H9 (cell line): Measurements from ENCODE around the gene MRPL46. TPM values are rescaled to one million over a fixed set of nuclear protein-coding genes. Genes with fewer than 3 reads are reported as not detected.

Experiments used
- DNase-seq: peaks from one replicate; pipeline ENCODE4 v3.0.0-alpha.2; 2017
- H2AFZ ChIP-seq: one replicate; pipeline ENCODE4 v1.6.1; 2013; ENCODE audit warnings: mild to moderate bottlenecking, low read length, control low read depth, moderate library complexity
- H2AK5ac ChIP-seq: 2 replicates; pipeline ENCODE4 v1.6.1; 2013; ENCODE audit warnings: low read length, control low read depth, mixed read lengths; ENCODE audit not compliant: insufficient read length
- H2BK120ac ChIP-seq: one replicate; pipeline ENCODE4 v1.6.1; 2013; ENCODE audit warnings: low read depth, mild to moderate bottlenecking, low read length, control low read depth, inconsistent platforms; ENCODE audit not compliant: poor library complexity, severe bottlenecking
- H2BK12ac ChIP-seq: 2 replicates; pipeline ENCODE4 v1.6.1; 2013; ENCODE audit warnings: low read length, control low read depth, mixed read lengths, low read depth; ENCODE audit not compliant: insufficient read length
- H2BK15ac ChIP-seq: 2 replicates; pipeline ENCODE4 v1.6.1; 2013; ENCODE audit warnings: low read depth, low read length, control low read depth
- H2BK20ac ChIP-seq: one replicate; pipeline ENCODE4 v1.6.1; 2013; ENCODE audit warnings: low read depth, mild to moderate bottlenecking, low read length, control low read depth, inconsistent platforms; ENCODE audit not compliant: poor library complexity, severe bottlenecking
- H2BK5ac ChIP-seq: 2 replicates; pipeline ENCODE4 v1.6.1; 2013; ENCODE audit warnings: low read length, control low read depth, mixed read lengths; ENCODE audit not compliant: insufficient read length
- H3K14ac ChIP-seq: 2 replicates; pipeline ENCODE4 v1.6.1; 2013; ENCODE audit warnings: low read length, control low read depth; ENCODE audit not compliant: insufficient read depth
- H3K18ac ChIP-seq: 2 replicates; pipeline ENCODE4 v1.6.1; 2013; ENCODE audit warnings: low read depth, mild to moderate bottlenecking, mixed read lengths, low read length, control low read depth; ENCODE audit not compliant: insufficient read length
- H3K23ac ChIP-seq: 2 replicates; pipeline ENCODE4 v1.6.1; 2013; ENCODE audit warnings: low read length, control low read depth, mixed read lengths, low read depth; ENCODE audit not compliant: insufficient read length
- H3K23me2 ChIP-seq: 2 replicates; pipeline ENCODE4 v1.6.1; 2013; ENCODE audit warnings: low read depth, mild to moderate bottlenecking, mixed read lengths, low read length, control low read depth; ENCODE audit not compliant: insufficient read length, poor library complexity, severe bottlenecking
- H3K27ac ChIP-seq: 2 replicates; pipeline ENCODE4 v1.5.1; 2013; ENCODE audit warnings: low read length, control low read depth, mixed read lengths, low read depth; ENCODE audit not compliant: insufficient read length
- H3K27me3 ChIP-seq: 2 replicates; pipeline ENCODE4 v1.6.1; 2013; ENCODE audit warnings: low read length, control low read depth, inconsistent platforms; ENCODE audit not compliant: insufficient read depth
- H3K4ac ChIP-seq: 2 replicates; pipeline ENCODE4 v1.6.1; 2013; ENCODE audit warnings: low read depth, mild to moderate bottlenecking, control low read depth, inconsistent platforms, low read length, moderate library complexity
- H3K4me1 ChIP-seq: 2 replicates; pipeline ENCODE4 v1.6.1; 2013; ENCODE audit warnings: low read length, control low read depth, inconsistent platforms; ENCODE audit not compliant: insufficient read depth
- H3K4me2 ChIP-seq: 2 replicates; pipeline ENCODE4 v1.6.1; 2013; ENCODE audit warnings: low read length, control low read depth, mixed read lengths; ENCODE audit not compliant: insufficient read length, insufficient read depth
- H3K56ac ChIP-seq: 2 replicates; pipeline ENCODE4 v1.6.1; 2013; ENCODE audit warnings: low read depth, mild to moderate bottlenecking, mixed read lengths, low read length, control low read depth; ENCODE audit not compliant: insufficient read length
- H3K79me1 ChIP-seq: 2 replicates; pipeline ENCODE4 v1.6.1; 2013; ENCODE audit warnings: low read depth, mild to moderate bottlenecking, moderate library complexity, low read length, control low read depth, inconsistent platforms; ENCODE audit not compliant: insufficient read depth, poor library complexity, severe bottlenecking
- H3K79me2 ChIP-seq: 2 replicates; pipeline ENCODE4 v1.6.1; 2013; ENCODE audit warnings: low read length, control low read depth, inconsistent platforms; ENCODE audit not compliant: insufficient read depth
- H3K9ac ChIP-seq: 2 replicates; pipeline ENCODE4 v1.6.1; 2013; ENCODE audit warnings: low read length, control low read depth, mixed read lengths; ENCODE audit not compliant: insufficient read length; ENCODE audit errors: extremely low read depth
- H3K9me3 ChIP-seq: one replicate; pipeline ENCODE4 v1.6.1; 2013; ENCODE audit warnings: low read depth, low read length, inconsistent platforms; ENCODE audit not compliant: control insufficient read depth
- H3T11ph ChIP-seq: one replicate; pipeline ENCODE4 v1.6.1; 2013; ENCODE audit warnings: mild to moderate bottlenecking, low read length, control low read depth, inconsistent platforms
- H4K20me1 ChIP-seq: one replicate; pipeline ENCODE4 v1.6.1; 2013; ENCODE audit not compliant: control insufficient read depth, insufficient read length, insufficient read depth
- H4K5ac ChIP-seq: 2 replicates; pipeline ENCODE4 v1.6.1; 2013; ENCODE audit warnings: low read depth, mild to moderate bottlenecking, mixed read lengths, low read length, control low read depth; ENCODE audit not compliant: insufficient read length
- H4K8ac ChIP-seq: replicated peaks from 2 replicates; pipeline ENCODE4 v1.6.1; 2013; ENCODE audit warnings: low read length, control low read depth, mixed read lengths, low read depth; ENCODE audit not compliant: insufficient read length
- H4K91ac ChIP-seq: 2 replicates; pipeline ENCODE4 v1.6.1; 2013; ENCODE audit warnings: low read depth, mild to moderate bottlenecking, moderate library complexity, mixed read lengths, low read length, control low read depth; ENCODE audit not compliant: insufficient read length
- H3K27ac Mint-ChIP-seq, 3 experiments: 2 replicates in 2 of 3; 3 replicates in 1 of 3; pipeline ENCODE4 v1.8.0; 2020 to 2021; ENCODE audit warnings: mixed read lengths in 3 of 3, mild to moderate bottlenecking in 1 of 3, moderate library complexity in 1 of 3
- H3K27me3 Mint-ChIP-seq: 2 replicates; pipeline ENCODE4 v1.8.0; 2021; ENCODE audit warnings: low read depth, mild to moderate bottlenecking, moderate library complexity, mixed read lengths
- H3K36me3 Mint-ChIP-seq, 3 experiments: 2 replicates in 2 of 3; 3 replicates in 1 of 3; pipeline ENCODE4 v1.8.0; 2020 to 2021; ENCODE audit warnings: low read depth in 3 of 3, mixed read lengths in 3 of 3; ENCODE audit not compliant: insufficient read depth in 1 of 3
- H3K4me1 Mint-ChIP-seq, 2 experiments: 2 replicates each; pipeline ENCODE4 v1.8.0; 2020; ENCODE audit warnings: mixed read lengths in 2 of 2
- H3K4me3 Mint-ChIP-seq, 2 experiments: 2 replicates in 1 of 2; 3 replicates in 1 of 2; pipeline ENCODE4 v1.8.0; 2020 to 2021; ENCODE audit warnings: mild to moderate bottlenecking in 2 of 2, mixed read lengths in 2 of 2, moderate library complexity in 1 of 2
- H3K9me3 Mint-ChIP-seq, 2 experiments: 2 replicates in 1 of 2; 3 replicates in 1 of 2; pipeline ENCODE4 v1.8.0; 2020; ENCODE audit warnings: mild to moderate bottlenecking in 2 of 2, mixed read lengths in 2 of 2, moderate library complexity in 1 of 2
- CTCF ChIP-seq: fragments of 200-600 bp; sonication (generic); conservative IDR thresholded peaks from 3 replicates; pipeline ENCODE4 v1.8.0; 2021; ENCODE audit warnings: antibody characterized with exemption, mild to moderate bottlenecking
- WGBS: extraction: QIAGEN DNeasy Blood & Tissue Kit; methylation state at CpG from one replicate; pipeline ENCODE4 v1.1.7; 2013; ENCODE audit warnings: missing lambda C conversion rate, low lambda C conversion rate, mixed read lengths; ENCODE audit not compliant: insufficient read length; ENCODE audit errors: extremely low coverage; 5-methylcytosine and 5-hydroxymethylcytosine counted together
- total RNA-seq: library from RNA; stranded (reverse); gene quantifications from 2 replicates; pipeline ENCODE4 v1.2.1, GENCODE V29; 2021

Gene MRPL46
- total RNA-seq, 1 experiment from 2014 or later, result 29.3 TPM

GRCh38 chr15:88512601-88513000 lies 45.4 kb upstream of the MRPL46 start:
- Histone ChIP-seq H3K4me1 (no peaks in the 10 kb centered on the region), H4K8ac (no peak overlapping the region), H4K91ac (no peak overlapping the region), H3K9ac (no peak overlapping the region), H4K20me1 (no peaks in the 10 kb centered on the region), H2AK5ac (no peak overlapping the region), H4K5ac (no peak overlapping the region), H3T11ph (no peak overlapping the region), H3K4me2 (no peak overlapping the region), H2BK12ac (no peak overlapping the region), H2AFZ (no peak overlapping the region), H3K79me1 (no peaks in the 10 kb centered on the region), H2BK5ac (no peak overlapping the region), H2BK120ac (no peak overlapping the region), H3K27ac (no peak overlapping the region), H2BK20ac (no peak overlapping the region), H3K9me3 (no peaks in the 10 kb centered on the region), H3K23ac (no peak overlapping the region), H3K18ac (no peak overlapping the region), H3K14ac (no peak overlapping the region), H3K79me2 (no peaks in the 10 kb centered on the region), H3K23me2 (no peaks in the 10 kb centered on the region), H2BK15ac (no peak overlapping the region), H3K56ac (no peak overlapping the region), H3K4ac (no peak overlapping the region), H3K27me3 (no peaks in the 10 kb centered on the region)
- no CpG with 5 or more reads among the region's 5 CpGs for WGBS
- no peaks in the 10 kb centered on the region for H3K4me1 Mint-ChIP-seq
- no peaks in the 10 kb centered on the region for H3K27me3 Mint-ChIP-seq
- DNase-seq, result no peak
- no peak overlapping the region for H3K27ac Mint-ChIP-seq
- H3K36me3 Mint-ChIP-seq, result peaks cover 7 to 23% (median 23%) of the 10 kb centered on the region in 3 experiments; a peak in 5 of 7 replicates
- H3K9me3 Mint-ChIP-seq, result no peaks in the 10 kb centered on the region
- H3K4me3 Mint-ChIP-seq, result no peak overlapping the region
- TF ChIP-seq CTCF, result no peak
